ENCODE data around the gene C1orf116.

The C1orf116 gene

DNA sequence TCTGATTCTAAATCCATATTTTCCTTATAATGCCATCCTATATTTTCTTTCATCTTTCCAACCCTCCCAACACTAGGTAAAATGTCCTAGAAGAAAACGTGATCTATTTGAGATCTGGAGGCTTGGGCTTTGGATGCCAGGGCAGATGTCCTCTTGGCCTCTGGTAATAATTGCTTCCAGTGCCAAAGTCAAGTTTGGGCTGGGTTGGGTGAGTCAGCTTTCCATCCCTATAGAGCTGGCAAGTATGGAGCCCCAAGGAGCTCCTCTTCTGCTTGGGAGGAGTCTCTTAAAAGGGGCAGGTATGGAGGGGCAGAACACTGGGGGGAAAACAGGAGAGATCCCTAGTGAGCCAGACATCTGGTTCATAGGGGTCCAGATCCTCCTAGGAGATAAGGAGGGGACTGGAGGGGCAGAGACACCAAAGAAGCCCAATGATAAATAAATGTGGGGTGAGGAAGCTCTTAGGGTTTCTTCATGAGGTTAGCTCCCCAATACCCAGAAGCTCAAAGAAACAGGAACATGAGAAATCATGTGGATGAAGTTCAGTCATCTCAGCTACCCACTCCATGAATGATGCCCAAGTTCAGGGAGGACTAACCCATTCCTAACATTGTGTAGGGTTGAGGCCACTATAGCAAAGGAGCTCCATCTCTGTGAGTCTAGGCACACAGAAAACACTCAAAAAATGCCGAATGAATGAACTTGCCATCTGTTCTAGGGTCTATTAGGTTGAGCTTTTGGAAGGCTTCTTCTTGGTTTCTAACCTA is 3.5 kb downstream of the C1orf116 start:
- Histone ChIP-seq H3K4me1 (no peaks in the 10 kb centered on the region), H3K36me3 (no peaks in the 10 kb centered on the region), H3K9me3 (no peaks in the 10 kb centered on the region), H4K20me1 (no peaks in the 10 kb centered on the region), H3K4me2 (no peak overlapping the region), H3K27ac (no peak overlapping the region), H3K27me3 (no peaks in the 10 kb centered on the region), H3K9ac (no peak overlapping the region), H3K4me3 (no peak overlapping the region)
- TF ChIP-seq Cebpa-rat (IDR thresholded peaks at IDR 0.05), result no peak

DNA sequence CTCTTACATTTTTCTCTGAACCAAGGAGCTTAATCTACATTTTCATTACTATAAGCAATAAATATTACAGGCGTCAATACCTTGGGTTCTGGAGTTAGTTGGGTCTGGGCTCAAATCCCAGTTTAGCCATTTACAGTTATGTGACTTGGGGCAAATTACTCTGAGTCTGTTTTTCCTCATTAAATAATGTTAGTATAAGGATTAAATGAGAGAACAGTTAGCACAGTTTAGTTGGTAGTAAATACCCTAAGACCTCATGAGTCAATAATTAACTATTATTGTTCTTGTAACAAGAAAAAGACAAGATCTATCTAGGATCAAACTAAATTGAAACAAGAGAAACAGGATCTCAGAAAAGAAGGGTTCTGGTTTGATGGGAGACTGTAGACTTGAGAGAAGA is 4.6 kb downstream of the C1orf116 start:
- no peak for TF ChIP-seq Cebpa-rat (IDR thresholded peaks at IDR 0.05)
- no peak overlapping the region for H3K4me3 ChIP-seq
- H3K36me3 ChIP-seq, result no peaks in the 10 kb centered on the region
- no peaks in the 10 kb centered on the region for H3K9me3 ChIP-seq
- no peak overlapping the region for H3K4me2 ChIP-seq
- no peak overlapping the region for H3K9ac ChIP-seq
- no peak overlapping the region for H3K27ac ChIP-seq
- H3K27me3 ChIP-seq, result no peaks in the 10 kb centered on the region
- H3K4me1 ChIP-seq, result no peaks in the 10 kb centered on the region
- H4K20me1 ChIP-seq, result no peaks in the 10 kb centered on the region

DNA sequence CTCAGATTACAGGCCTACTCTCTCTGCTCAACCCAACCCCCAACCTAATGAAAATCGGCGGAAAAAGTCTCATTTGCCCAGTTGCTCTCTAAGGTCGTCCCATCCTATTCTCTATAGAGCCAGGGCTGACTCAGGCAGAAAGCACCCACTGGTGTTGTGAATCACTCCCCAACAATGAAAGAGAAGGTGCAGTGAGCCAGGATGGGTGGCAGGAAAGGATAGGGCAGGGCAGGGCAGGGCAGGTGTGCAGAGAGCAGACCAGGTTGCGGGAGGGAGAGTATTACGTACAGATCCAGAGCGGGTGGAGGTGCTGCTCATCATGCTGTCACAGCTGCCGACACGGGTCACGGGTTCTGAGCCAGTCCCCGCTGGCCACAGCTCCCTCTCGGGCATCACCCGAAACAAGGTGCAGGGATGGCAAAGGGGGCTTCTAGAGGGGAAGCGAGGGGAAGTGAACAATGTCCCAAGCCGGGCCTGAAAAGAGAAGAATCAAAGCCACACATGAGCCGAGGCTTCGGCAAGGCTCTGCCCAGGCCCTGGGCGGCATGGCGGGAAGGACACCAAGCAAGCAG is 5.3 kb downstream of the C1orf116 start:
- H3K27me3 ChIP-seq, result no peaks in the 10 kb centered on the region
- no peaks in the 10 kb centered on the region for H4K20me1 ChIP-seq
- H3K4me2 ChIP-seq, result no peak overlapping the region
- TF ChIP-seq Cebpa-rat (IDR thresholded peaks at IDR 0.05), result no peak
- H3K36me3 ChIP-seq, result no peaks in the 10 kb centered on the region
- no peak overlapping the region for H3K4me3 ChIP-seq
- no peak overlapping the region for H3K9ac ChIP-seq
- no peak overlapping the region for H3K27ac ChIP-seq
- no peaks in the 10 kb centered on the region for H3K9me3 ChIP-seq
- no peaks in the 10 kb centered on the region for H3K4me1 ChIP-seq

DNA sequence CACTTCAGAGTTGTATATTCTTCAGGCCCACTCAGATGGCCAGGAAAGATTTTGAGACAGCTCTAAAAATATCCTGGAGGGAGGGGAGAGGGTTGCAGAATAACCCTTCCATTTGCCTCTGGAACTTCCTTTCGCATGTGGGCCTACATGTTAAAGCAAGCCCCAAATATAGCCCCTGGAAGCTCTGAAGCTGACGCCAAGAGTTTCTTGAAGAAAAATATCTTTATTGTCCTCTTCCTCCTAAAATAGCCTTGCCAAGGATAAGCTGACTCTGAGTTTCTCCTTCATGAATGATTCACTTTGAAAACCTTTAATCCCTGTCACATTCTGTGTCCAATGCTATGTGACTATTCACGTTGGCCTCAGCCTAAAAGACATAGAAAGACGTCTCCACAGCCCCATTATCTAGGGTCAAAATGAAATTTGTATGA is 6.4 kb downstream of the C1orf116 start:
- H3K4me1 ChIP-seq, result no peaks in the 10 kb centered on the region
- no peaks in the 10 kb centered on the region for H3K9me3 ChIP-seq
- H4K20me1 ChIP-seq, result no peaks in the 10 kb centered on the region
- no peak overlapping the region for H3K4me2 ChIP-seq
- no peaks in the 10 kb centered on the region for H3K27me3 ChIP-seq
- no peak overlapping the region for H3K4me3 ChIP-seq
- no peak overlapping the region for H3K27ac ChIP-seq
- H3K36me3 ChIP-seq, result no peaks in the 10 kb centered on the region
- H3K9ac ChIP-seq, result no peak overlapping the region
- no peak for TF ChIP-seq Cebpa-rat (IDR thresholded peaks at IDR 0.05)

DNA sequence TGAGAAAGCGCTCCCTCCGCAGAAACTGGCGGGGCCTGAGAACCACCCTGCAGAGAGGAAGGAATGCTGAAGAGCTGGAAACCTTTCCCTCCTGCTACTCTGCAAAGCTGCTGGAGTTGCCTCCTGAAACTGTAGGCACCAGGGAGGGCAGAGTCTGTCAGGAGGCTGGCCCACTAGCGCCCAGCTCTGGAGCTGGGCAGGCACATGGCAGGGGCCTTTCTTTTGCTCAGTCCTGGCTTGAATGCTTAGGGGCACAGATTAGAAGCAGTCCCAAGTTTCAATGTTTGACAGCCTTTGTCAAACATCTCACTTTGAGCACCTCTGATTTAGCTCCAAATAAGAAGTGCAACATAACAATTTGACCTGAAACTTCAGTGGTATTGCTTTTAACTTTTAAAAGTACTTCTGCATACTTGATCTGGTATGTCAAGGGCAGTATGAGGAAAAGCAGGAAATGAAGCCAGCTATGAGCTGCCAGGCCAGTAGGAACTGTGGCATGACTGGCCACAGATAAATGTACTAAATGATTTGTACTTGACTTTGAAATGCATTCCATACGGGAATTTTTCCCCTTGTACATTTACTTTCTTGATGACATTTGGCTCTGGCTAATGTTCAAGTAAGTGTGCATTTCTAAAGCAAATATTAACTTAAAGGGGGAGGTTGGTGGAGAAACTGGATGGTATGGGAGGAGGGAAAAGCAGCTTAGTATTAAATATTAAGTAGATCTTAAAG is 7.2 kb downstream of the C1orf116 start:
- H3K4me2 ChIP-seq, result no peak overlapping the region
- no peaks in the 10 kb centered on the region for H3K4me1 ChIP-seq
- no peak overlapping the region for H3K27ac ChIP-seq
- H3K9ac ChIP-seq, result no peak overlapping the region
- no peaks in the 10 kb centered on the region for H4K20me1 ChIP-seq
- H3K27me3 ChIP-seq, result no peaks in the 10 kb centered on the region
- no peak for TF ChIP-seq Cebpa-rat (IDR thresholded peaks at IDR 0.05)
- no peaks in the 10 kb centered on the region for H3K9me3 ChIP-seq
- H3K4me3 ChIP-seq, result no peak overlapping the region
- H3K36me3 ChIP-seq, result no peaks in the 10 kb centered on the region

DNA sequence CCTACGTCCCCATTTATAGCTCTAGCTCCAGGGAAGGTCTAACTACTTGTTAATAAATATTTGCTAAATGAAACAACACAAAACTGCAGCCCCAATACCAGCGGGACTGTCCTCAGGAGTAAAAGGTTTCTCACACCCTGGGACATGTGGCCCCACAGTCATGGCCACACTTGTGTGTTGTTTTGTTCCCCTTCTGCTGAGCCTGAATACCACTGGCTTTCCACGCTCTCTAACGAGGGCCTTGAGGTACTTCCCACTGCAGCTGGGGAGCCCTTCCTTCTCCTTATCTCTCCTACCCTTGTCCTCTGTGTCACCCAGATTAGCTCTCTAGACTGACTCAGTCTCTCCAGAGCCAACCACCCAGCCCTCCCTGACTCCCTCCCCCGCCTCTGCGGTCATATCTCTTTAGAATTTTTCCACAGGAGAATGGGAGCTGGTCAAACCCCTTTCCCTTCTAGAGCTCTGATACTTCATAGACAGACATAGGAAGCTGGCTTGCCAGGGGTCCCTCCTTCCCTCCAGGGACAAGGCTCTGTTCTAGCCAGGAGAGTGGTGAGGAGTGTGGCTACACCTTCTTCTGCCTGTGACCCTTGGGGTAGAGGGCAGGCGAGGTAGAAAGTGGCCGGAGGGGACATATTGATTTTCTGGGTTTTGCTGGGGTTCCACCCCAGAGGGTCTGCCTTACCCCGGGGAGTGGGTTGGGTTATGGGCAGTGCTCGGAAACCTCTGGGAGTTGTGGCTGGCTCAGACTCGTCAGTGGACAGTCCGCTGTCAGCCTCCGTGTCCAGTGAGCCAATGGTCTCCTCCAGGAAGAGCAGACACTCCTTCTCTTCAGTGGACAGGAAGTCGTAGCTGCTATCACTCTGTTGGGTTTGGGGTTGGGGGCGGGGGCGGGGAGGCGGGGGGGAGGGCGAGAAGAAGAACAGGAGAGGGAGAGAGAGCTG is 8.1 kb downstream of the C1orf116 start:
- Histone ChIP-seq H3K9ac (no peak overlapping the region), H3K4me3 (no peak overlapping the region), H3K9me3 (no peaks in the 10 kb centered on the region), H3K27ac (no peak overlapping the region), H3K36me3 (no peaks in the 10 kb centered on the region), H4K20me1 (no peaks in the 10 kb centered on the region), H3K4me1 (no peaks in the 10 kb centered on the region), H3K27me3 (no peaks in the 10 kb centered on the region), H3K4me2 (no peak overlapping the region)
- no peak for TF ChIP-seq Cebpa-rat (IDR thresholded peaks at IDR 0.05)

DNA sequence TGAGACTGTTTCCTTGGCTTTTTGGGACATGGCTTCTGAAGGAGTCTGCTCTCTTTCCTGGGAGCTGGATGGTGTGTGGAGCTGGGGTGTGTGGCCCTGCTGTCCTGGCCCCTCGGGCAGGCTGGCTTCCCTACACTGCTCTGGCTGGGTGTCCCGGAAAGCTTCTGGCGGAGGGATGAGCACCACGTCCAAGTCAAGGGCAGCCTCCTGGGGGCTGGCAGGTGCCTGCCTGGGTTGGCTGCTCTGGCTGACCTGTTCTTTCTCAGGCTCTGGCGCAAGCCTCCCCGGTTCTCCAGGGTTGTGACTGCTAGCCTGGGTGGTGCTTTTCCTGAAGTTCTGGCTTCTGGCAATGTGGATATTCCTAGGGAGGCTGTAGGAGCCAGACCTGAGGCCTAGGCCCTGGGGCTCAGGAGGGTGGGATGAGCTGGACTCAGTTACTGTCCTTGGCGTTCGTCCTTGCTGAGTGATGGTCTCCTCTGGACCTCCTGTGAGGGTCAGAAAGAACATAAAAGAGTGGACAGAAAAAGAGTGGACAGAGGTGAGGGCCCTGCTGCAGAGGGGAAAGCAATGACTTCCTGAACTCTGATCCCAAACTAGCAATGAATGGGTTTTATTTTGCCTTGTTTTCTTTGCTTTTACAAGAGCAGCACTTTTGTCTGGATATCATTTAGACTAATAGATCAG is 9.4 kb downstream of the C1orf116 start:
- no peak overlapping the region for H3K9ac ChIP-seq
- no peak overlapping the region for H3K27ac ChIP-seq
- no peak overlapping the region for H3K4me3 ChIP-seq
- H3K27me3 ChIP-seq, result no peaks in the 10 kb centered on the region
- H3K4me2 ChIP-seq, result no peak overlapping the region
- TF ChIP-seq Cebpa-rat (IDR thresholded peaks at IDR 0.05), result no peak
- H3K4me1 ChIP-seq, result no peaks in the 10 kb centered on the region
- H3K9me3 ChIP-seq, result no peaks in the 10 kb centered on the region
- H4K20me1 ChIP-seq, result no peaks in the 10 kb centered on the region
- no peaks in the 10 kb centered on the region for H3K36me3 ChIP-seq

DNA sequence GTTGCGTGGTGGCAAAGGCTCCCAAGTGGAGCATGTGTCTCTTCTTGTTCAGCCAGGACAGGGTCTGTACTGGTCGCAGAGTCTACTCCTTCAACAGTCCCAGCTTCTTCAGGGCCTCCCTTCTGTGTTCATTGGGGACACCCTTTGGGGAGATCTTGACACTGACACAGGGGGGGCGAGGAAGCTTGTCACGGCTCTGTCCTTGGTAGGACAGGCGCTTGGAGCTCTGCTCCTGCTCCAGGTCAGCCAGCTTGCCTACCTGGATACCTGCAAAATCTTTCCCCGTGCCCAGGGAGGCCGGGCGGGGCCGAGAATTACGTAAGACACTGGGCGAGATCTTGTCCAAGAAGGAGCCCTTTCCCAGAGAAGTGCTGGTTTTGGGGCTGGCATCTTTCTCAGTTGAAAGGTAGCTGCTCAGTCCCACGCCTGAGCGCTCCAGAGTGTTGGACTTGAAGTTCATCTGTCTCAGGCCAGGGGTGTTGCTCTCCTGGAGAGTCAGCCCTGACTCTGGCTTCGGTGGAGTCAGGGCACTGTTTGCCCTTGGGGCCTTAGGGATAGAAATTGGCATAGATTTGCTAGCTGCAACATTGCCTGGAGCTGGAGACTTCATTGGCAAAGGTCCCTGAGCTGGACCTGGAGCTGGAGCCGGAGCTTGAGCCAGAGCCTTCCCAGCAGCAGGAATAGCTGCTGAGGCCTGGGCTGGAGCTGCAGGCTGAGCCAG is 10.5 kb downstream of the C1orf116 start:
- H3K27me3 ChIP-seq, result no peaks in the 10 kb centered on the region
- H4K20me1 ChIP-seq, result no peaks in the 10 kb centered on the region
- no peak overlapping the region for H3K27ac ChIP-seq
- no peaks in the 10 kb centered on the region for H3K4me1 ChIP-seq
- H3K4me3 ChIP-seq, result no peak overlapping the region
- H3K9ac ChIP-seq, result no peak overlapping the region
- no peaks in the 10 kb centered on the region for H3K36me3 ChIP-seq
- TF ChIP-seq Cebpa-rat (IDR thresholded peaks at IDR 0.05), result no peak
- H3K9me3 ChIP-seq, result no peaks in the 10 kb centered on the region
- H3K4me2 ChIP-seq, result no peak overlapping the region

Measured in BLaER1 (cell line).